ENCODE results near the gene APEH.

GRCh38 chr3:49704629-49705028 lies 30.5 kb downstream of the APEH start:
- no peak for TF ChIP-seq CTCF (conservative IDR thresholded peaks at IDR 0.05 in 1 of 2, IDR thresholded peaks at IDR 0.05 in 1 of 2; ENCODE audit: low read depth in 1 of 2, low read length in 2 of 2)
- no peak for TF ChIP-seq EZH2 (IDR thresholded peaks at IDR 0.05; ENCODE audit: low read length, missing control alignments)

Data from fibroblast of lung (primary cell).